DMS 273 (cell line): ENCODE measurements around the gene ZNF398.

Experiments used
- DNase-seq: peaks from one replicate; lab custom pipeline; 2025; ENCODE audit not compliant: unreplicated experiment; lab: John Stamatoyannopoulos, UW

Gene ZNF398

GRCh38 chr7:149147752-149148653, 750 bp downstream of the ZNF398 start:
- peak; percentile 93 for DNase-seq

GRCh38 chr7:149150981-149151380, 3.7 kb downstream of the ZNF398 start:
- DNase-seq, result no peak

- DNase-seq, result no peak
These were observed 6.1 kb downstream of the ZNF398 start for GRCh38 chr7:149153346-149153745.

- no peak for DNase-seq
These were observed 6.8 kb downstream of the ZNF398 start for GRCh38 chr7:149154056-149154455.

GRCh38 chr7:149156898-149157297, 9.6 kb downstream of the ZNF398 start:
- DNase-seq, result no peak

GRCh38 chr7:149161241-149161848, 14.1 kb downstream of the ZNF398 start:
- DNase-seq, result no peak

- DNase-seq, result no peak
These were observed 18.9 kb downstream of the ZNF398 start for GRCh38 chr7:149166142-149166541.

- no peak for DNase-seq
These were observed 19.5 kb downstream of the ZNF398 start for GRCh38 chr7:149166630-149167352.

- DNase-seq, result no peak
These were observed 24.8 kb downstream of the ZNF398 start for GRCh38 chr7:149171892-149172533.

GRCh38 chr7:149172534-149172920, 25.3 kb downstream of the ZNF398 start:
- DNase-seq, result no peak

- DNase-seq, result no peak
These were observed 27.9 kb downstream of the ZNF398 start for GRCh38 chr7:149175150-149175549.

GRCh38 chr7:149179241-149179640, 32.0 kb downstream of the ZNF398 start:
- no peak for DNase-seq

GRCh38 chr7:149180722-149181449, 33.6 kb downstream of the ZNF398 start:
- DNase-seq, result no peak

- DNase-seq, result no peak
These were observed 34.2 kb downstream of the ZNF398 start for GRCh38 chr7:149181450-149181790.

GRCh38 chr7:149184274-149184673, 37.0 kb downstream of the ZNF398 start:
- DNase-seq, result no peak

GRCh38 chr7:149188213-149188612, 41.0 kb downstream of the ZNF398 start:
- DNase-seq, result no peak

GRCh38 chr7:149188637-149189259, 41.5 kb downstream of the ZNF398 start:
- DNase-seq, result no peak

GRCh38 chr7:149191851-149192250, 44.6 kb downstream of the ZNF398 start:
- DNase-seq, result no peak

- no peak for DNase-seq
These were observed 47.5 kb downstream of the ZNF398 start for GRCh38 chr7:149194799-149195179.
